Occipital lobe (tissue), 3 donors: ENCODE measurements around the gene CFAP43. TPM values are rescaled to one million over a fixed set of nuclear protein-coding genes. Genes with fewer than 3 reads are reported as not detected.

Source experiments
- DNase-seq: peaks from one replicate; lab custom pipeline; 2025; lab: John Stamatoyannopoulos, UW
- small RNA-seq: library from RNA; depleted of rRNA; stranded (forward); fragments of <200 nt; gene quantifications from one replicate; pipeline ENCODE3, GENCODE V24; 2014
- total RNA-seq: library from RNA; depleted of rRNA; stranded (reverse); fragments of >200 nt; gene quantifications from one replicate; pipeline ENCODE4 v1.2.3, GENCODE V29; 2014

CFAP43 gene
- total RNA-seq, 1 donor from 2014 or later, result 16.7 TPM

DNA sequence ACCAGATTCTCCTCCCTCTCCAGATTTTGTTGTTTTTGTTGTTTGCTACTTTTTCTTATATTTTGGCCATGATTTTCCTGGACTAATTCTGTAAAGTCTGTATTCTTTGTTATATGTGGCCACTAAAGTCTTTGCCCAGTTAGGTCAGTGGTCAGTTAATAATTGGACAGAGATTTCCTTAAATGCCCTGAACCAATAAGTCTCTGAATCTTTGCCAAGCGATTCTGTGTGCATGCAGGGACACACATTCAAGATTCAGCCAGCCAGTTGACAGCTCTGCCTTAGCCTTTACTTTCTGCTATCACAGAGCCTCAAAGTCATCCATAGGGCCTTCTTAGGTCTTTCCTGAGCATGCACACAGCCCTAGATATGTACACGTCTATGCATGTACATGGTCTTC lies 135.5 kb downstream of the CFAP43 start:
- no peak for DNase-seq

DNA sequence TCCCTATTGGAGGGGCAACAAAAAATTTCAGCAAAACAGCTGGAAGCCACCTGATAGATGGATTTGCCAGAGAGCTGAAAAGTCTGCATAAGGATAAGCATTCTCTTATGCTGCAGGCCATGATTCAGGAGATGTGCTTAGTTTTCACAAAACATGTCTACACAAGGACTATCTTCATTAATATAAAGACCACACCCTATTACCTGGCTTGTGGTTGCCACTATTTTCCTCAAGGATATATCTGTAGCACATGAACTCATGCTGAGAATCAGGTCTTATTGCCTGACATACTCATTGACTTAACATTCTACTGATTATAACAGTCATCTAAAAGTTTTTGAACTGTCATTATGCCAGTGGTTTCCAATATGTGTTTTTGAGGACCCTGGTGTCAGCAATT lies 139.4 kb downstream of the CFAP43 start:
- DNase-seq, result no peak

DNA sequence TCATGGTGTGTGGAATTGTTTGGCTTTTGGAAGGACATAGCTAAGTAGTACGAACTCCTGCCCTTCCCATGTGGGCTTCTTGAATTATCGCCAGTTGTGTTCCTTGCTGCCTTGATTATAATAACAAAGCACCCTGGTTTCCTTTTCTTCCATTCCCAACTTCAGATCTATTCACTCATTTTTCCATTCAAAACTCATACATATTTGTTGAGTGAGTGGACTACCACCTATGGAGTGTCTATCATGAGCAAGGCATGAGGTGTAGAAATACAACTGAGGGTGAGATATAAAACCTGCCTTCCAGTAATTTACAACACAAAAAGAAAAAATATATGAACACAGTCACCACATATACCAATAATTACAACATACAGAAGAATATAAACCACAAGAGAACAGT lies 141.6 kb downstream of the CFAP43 start:
- no peak for DNase-seq

DNA sequence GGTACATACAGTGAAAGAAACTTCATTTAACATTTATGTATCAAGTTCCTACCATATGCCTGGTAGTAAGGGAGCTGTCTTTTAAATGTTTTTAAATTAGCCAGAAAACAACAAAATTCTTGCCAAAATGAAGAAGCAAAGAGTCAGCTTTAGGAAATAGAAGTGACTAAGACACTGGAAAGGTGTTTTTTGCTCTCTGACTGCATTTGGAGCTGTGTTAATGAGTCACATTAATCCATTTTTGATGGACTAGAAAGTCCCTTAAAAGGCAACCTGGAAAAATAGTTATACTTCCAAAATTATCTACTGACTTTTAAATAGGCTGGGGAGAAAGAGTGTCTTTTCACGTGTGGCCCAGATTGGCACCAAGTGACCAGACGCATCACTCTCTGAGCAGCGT lies 142.5 kb downstream of the CFAP43 start:
- DNase-seq, result no peak

DNA sequence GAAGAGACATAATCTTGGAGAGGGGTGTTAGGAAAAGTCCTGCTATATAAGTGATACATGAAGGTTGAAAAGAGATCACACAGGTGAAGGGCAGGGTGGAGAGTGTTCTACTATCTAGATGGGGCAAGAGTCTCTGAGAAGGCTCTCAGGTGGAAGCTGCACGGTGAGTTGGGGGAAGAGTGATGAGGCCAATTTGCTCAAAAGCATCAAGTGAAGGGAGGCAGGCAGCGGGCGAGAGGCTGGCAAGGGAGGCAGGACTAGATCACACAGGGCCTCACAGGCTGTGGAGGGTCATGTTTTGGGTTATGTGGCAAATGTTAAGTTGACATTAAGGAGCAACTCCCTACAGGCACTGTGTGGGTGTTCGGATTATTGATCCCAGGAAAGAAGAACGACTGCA lies 143.9 kb downstream of the CFAP43 start:
- no peak for DNase-seq

DNA sequence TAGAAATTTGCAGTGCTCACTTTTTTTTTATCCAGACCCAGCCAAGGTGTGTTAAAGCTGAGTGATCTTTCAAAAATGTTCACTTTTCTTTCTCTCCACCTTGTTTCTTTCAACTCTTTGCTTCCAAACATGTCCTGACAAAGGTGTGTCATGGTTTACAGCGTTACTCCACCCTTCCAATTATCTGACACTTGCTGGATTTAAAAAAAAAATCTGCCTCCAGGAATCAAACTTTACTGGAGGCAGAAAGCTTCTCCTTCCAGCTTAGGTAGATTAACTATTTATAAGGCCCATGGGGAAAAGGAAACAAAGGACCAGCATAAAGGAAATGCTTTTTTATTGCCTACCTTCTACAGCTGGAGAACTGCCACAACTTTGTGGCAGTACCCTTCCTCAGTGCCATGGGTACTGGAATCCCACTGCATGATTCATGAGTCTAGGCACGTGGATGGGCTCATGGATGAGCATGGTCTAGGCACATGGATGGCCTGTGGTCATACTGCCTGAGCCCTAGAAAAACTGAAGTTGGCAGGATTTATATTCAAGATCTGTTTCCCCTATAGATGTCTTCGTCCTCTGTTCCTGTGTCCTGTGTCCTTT lies 146.3 kb downstream of the CFAP43 start, which contains the start of gene COL17A1:
Gene COL17A1 (minus strand): TSS at position 80 of the 600 bp plus-strand sequence. CDS start 5,207 bp downstream, outside the sequence.
- no peak for DNase-seq

DNA sequence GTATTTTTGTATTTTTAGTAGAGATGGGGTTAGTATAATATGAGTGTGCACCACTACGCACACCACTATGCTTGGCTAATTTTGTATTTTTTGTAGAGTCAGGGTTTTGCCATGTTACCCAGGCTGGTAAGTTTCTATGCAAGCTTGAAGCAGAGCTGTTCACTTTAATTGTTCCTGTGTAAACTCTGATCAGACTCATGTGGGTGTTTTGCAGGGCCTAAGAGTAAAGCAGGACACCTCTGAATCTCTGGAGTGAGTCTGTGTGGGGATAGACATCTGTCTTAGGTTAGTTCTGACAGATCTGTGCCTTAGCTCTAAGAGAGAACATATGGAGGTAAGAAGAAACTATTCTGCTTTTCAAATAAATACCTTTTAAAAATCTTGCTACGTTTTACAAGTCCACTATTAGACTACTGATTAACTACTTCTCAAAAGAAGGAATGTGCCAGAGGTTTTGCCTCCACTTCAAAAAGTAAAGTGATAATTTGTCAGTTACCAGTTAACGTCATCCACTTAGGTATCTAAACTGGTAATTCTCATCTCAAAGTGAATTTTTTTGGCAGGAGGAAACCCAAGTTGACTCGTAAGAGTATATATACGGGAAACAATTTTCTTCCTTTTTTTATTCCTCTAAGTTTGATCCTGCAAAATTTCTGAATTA lies 147.6 kb downstream of the CFAP43 start:
- DNase-seq, result no peak

DNA sequence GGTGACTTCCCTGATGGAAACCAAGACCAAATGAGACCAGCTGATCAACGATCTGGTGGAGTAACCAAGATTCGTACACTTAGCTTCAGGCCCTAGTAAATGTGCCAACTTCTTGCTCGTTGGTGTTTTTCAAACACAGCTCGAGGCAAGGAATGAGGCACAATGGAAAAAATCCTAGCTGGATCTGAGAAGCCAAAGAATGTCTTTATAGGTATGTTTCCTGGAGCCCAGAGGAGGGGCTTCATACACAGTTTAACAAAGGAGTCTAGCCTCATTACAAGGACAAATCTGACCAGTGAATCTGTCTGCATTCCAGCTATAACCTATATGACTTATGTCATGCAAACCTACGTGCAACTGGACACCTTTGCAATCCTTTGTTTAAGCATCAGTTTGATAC lies 150.2 kb downstream of the CFAP43 start:
- DNase-seq, result no peak

DNA sequence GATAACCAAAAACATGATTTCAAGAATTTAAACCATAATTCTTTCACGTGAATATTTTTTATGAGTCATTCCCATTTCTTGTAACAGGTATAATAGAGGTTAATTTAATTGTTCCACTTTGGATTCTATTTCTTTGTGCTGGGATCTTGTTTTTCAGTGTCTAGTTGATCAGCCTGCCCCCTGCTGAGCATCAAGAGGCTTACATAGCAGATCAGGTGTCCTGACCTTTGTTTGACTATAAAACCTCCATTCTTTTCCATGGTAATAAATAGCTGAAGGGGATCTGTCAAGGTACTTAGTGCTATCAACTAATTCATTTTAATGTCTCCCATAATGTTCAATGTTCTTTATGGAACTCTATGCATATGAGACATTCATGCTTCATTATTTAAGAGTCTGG lies 151.4 kb downstream of the CFAP43 start:
- DNase-seq, result no peak

Small RNAs within 50 kb of the gene (small RNA-seq; reads per million reads assigned to genes)
- 0.26 reads per million for gene MIR4482
- gene MIR609, result not detected

Other genes starting within 250 kb of the CFAP43 start
- gene COL17A1, start 146.5 kb downstream of the CFAP43 start, total RNA-seq, result not detected
- gene SFR1, start 110.2 kb downstream of the CFAP43 start, total RNA-seq, result 20.1 TPM
- 26.4 TPM for gene GSTO1, start 22.5 kb upstream of the CFAP43 start, total RNA-seq
- 0.62 TPM for gene GSTO2, start 36.8 kb upstream of the CFAP43 start, total RNA-seq
- gene ITPRIP, start 106.1 kb upstream of the CFAP43 start, total RNA-seq, result 1.6 TPM
- 0.62 TPM for gene CFAP58, start 121.5 kb upstream of the CFAP43 start, total RNA-seq